GM21528 (cell line): Measurements from ENCODE around the gene ARMS2.

Experiments
- ATAC-seq: cut with Tn5 transposase; IDR thresholded peaks from one replicate; pipeline ENCODE4 v1.9.1; 2021; ENCODE audit warnings: mild to moderate bottlenecking, moderate library complexity; ENCODE audit not compliant: unreplicated experiment, low FRiP score

ARMS2 gene

DNA sequence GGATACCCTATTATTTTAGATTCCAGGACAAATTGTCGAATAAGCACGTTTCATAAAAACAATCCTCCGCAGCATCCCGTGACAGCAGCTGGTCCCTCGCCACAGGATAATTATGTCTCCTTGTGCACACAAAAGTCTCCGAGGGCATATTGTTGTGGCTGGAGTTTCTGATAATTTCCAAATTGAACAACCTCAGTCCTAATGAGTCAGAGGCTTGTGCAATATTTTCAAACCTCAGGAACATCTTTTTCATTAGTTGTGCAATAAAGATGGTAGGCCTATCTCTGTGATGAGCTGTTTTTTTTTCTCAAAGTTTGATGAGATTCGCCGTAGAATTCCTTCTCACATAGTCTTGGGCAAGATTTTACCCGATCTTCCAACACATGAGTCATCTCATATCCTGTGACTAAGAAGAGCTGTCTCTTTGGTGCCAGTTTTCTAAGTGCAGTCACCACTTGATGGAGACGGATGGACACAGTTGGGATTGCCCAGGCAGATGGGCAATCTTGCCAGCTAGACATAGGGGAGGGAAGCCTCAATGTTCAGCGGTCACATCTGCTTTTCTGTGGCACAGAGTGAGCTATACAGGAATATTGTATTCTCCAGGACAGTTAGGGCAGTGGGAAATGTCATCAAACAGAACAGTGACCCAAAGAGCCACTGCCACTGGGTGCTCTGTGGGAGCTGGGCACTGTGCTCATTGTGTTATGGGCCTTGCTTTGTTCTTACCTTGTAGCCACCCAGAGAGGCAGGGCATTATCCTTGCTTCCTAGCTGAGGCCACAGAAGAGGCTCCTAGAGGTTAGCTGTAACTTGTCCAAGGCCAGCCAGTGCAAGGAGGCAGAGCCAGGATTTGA, 14.7 kb downstream of the ARMS2 start:
- ATAC-seq, result no peak

DNA sequence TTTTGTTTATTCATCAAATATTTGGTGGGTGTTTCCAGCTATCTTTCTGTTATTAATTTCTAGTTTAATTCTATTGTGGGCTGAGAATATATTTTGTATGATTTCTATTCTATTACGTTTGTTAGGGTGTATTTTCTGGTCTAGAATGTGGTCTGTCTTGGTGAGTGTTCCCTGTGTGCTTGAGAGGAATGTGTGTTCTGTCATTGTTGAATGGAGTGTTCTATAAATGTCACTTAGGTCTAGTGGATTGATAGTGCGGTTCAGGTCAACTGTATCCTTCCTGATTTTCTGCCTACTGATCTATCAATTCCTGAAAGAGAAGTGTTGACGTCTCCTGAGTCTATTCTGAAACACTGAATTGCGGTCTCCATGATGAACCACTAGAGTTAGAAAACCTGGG, 15.4 kb downstream of the ARMS2 start:
- no peak for ATAC-seq

DNA sequence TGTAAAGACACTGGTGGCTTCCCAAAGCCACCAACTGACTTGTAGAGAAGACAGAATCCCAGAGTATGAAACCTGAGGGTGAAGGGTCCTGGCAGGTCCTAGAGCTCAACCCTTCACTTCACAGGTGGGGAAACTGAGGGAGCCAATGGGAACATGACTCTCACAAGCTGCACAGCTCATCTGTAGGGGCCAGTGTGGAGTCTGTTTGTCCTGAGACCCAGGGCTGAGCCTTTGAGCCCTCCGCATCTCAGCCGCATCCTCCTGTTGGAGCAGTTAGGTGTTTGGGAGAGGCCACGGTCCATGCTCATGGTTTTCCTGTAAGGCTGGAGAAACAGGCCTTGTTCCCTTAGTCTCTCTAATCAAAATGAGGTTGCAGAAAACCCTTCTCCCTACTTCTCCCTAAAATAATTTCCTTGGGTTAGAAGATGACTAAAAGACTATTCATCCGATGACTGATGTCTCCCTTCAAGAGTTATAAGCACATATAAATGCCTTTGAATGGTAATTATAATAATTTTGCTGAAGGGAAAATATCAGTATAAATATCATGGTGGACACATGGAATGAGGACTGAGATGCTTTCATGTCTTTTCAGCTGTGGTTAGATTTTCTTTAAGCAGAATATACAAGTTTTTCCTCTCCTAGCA, 17.2 kb downstream of the ARMS2 start:
- ATAC-seq, result no peak

DNA sequence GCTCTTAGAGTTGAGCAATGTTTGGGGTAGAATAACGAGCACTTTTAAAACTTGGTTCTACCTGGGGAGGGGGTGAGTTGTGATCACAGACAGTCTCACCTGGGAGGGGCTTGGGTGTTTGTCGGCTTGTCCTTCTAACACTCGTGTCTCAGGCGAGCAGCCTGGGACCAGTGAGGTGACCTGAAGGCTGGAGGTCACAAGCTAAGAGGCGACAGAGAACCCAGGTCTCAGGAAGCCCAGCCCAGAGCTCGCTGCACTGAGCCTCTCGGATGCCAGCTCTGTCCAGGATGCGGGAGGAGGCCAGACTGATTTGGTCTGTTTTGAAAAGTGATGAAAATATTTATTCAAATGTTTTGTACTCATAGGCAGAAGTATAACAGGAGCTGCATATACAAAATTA, 18.7 kb downstream of the ARMS2 start:
- no peak for ATAC-seq

DNA sequence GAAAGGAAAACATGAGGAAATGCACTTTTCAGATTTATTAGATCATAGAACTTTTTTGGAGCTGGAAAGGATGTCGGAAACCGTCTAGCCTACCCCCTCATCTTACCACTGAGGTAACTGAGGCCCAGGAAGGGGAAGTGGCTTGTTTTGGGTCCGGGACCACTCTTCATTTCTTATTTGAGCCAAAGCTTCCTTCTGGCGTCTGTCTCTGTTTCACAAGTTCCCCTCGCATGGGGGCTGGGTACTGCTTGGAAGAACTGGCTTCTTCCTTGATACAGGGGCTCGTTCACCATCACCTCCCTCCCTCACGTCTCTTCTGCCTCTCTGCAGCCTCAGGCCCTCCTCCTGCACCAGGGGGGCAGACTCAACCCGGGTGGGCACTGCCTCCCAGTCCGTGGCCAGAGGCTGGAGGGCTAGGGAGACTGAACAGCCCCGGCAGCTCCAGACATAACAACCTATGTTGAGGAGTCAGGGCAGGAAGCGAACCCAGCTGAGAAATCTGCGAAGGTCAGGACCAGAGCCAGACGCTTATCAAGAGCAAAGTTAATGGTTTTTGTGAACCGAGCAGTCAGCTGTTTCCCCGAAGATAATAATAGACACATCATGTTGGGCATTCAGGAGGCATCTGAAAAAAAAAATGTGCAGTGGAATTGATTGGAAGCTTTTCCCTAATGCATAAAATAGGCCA, 19.8 kb downstream of the ARMS2 start:
- ATAC-seq, result no peak

DNA sequence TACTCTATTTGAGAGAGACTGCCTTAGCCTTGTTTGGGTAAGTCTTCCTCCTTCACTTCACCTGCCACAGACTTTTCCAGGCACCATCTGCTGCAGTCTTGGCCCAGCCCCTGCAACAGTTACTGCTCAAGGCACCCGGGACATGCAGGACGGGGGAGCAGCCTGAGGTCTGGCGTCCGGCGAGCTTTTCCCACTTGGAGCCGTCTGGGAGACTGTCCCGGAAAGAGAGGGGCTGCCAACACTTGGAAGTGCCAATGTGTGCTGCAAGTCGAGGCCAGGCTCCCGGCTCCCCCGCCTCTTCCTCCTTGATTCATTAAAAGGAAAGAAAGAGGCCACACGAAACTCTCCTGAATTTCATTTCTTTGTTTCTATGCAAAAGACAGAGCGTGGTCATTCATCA, 20.6 kb downstream of the ARMS2 start:
- ATAC-seq, result no peak

DNA sequence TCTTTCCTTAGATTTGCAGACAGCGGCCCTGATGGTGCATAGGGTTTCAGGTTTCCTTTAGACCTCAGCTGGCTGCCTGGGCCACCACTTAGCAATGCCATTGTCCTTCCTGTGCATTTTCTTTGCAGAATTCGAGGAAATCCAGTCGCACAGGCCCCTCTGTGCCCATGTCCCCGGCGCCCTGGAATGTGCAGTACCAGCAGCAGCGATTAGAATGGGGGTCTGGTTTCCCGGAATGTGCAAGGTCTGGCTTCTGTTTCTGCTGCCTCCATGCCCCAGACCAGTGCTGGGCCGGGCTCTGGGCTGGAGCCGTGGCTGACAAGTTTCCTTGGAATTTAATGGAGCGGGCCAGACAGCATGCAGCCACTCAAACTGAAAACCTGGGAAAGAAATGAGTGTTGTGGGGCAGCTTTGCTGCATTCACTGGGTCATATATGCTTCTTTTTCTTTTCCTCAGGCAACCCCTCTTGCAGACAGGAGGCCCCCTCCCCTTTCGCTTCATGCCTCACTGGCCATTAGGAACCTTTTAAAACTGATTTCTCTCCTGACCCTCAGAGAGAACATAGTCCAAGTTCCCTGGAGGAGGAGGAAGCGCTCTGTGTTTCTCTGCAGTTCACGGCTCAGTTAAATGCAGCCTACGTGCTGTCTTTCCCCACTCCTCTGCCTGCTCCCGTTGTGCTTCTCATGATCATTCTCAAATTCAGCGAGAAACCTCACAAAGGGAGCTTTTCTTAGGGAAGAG, 21.3 kb downstream of the ARMS2 start:
- no peak for ATAC-seq

DNA sequence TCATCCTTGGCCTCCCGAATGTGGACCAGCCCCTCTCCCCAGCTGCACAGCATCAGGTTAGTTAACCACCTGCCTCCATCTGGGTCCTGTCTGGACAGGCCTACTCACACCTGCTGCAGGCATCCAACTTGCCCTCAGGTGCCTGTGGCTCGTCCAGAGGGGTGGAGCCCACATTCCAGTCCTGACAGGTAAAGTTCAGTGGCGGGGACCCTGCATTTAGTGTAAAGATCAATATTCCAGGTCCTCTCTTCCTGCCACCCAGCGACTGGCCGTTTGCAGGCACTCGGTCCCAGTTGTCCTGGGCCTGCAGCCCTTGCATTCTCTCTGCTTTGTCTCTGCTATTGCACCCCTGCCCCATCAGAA, 21.9 kb downstream of the ARMS2 start:
- ATAC-seq, result no peak

DNA sequence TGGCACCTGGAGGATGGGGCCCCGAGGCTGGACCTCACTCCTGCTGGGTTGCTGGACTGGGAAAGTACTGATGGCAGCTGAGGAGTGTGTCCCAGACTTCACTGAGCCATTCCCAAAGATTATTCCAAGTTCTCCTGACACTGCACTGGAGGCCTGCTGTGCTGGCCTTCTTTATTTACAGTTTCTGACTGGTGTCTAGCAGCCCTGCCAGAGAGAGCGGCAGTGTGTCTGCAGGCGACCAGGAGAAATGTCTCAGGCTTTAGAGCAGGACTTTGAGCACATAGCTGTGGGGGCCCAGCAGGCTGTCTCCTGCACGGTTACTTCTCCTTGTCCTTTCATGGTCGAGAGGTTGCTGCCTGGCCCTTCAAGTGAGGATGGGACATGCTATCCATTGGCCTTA, 23.0 kb downstream of the ARMS2 start:
- no peak for ATAC-seq

DNA sequence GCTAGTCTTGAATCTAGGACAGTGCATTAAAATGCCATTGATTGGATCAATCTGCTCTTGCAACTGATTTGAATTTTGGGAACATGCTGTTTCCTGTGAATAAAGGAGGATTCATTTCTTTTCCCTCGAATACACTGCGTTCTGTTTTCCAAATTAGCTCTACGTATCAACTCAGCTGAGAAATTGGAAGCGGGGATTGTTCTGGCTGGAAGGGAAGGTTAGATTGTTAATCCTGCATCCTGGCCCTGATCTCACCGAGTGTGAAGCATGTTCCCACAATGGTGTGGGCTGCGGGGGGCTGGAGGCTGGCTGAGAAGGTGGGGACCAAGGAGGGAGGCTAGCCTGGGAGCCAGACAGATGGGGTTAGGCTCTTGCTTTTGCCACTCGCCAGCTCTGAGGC, 24.5 kb downstream of the ARMS2 start:
- ATAC-seq, result no peak

DNA sequence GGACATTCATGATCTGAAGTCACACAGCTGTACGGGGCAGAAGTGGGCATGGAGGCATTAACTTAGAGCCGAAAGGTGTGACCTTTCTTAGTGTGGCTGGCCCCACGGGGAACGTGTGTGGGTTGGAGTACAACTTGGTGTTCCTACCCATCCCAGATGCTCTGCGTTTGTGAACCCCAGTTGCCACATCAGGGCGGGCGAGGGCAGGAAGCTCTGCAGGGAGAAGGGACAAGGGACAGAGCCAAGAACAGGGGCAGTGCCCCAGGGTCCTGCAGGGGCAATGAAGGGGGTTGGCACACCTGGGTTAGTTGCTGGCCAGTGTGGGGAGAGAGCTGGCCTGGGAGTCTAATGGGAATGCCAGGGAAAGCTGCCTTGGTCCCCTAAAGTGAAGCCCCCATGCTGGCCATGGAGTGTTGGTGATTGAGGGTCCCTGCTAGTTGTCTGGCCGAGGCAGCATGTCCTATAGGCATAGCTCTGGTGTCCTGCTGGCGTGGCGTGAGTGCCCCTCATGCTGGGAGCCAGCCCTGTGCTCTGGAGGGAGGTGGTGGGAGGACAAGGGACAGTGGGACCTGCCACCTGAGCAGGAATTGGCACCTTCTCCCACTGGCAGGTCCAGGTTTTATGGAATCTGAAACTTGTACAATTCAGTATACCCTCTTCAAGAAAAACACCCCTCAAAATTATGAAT, 25.8 kb downstream of the ARMS2 start:
- no peak for ATAC-seq

DNA sequence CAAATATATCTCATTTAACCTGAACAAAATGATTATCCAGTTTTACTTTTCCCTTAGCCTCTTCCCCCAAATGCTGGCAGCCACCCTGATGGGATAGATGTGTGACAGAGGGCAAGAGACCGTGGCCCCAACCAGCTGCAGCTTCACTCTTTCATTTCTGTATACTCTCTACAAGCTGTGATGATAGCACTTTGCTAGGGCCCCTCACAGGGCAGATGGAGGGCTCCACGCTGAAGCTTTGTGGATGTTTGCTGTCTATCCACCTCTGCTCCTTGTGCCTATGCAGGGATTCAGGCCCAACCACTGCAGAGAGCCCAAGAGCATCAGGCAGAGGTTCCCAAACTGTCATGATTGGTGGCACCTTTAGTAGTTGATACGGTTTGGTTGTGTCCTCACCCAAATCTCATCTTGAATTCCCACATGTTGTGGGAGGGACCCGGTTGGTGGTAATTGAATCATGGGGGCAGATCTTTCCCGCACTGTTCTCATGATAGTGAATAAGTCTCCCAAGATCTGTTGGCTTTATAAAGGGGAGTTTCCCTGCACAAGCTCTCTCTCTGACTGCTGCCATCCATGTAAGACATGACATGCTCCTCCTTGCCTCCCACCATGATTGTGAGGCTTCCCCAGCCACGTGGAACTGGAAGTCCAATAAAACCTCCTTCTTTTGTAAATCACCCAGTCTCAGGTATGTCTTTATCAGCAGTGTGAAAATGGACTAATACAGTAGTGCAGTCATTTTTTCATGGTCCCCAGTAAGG, 27.0 kb downstream of the ARMS2 start:
- ATAC-seq, result no peak

DNA sequence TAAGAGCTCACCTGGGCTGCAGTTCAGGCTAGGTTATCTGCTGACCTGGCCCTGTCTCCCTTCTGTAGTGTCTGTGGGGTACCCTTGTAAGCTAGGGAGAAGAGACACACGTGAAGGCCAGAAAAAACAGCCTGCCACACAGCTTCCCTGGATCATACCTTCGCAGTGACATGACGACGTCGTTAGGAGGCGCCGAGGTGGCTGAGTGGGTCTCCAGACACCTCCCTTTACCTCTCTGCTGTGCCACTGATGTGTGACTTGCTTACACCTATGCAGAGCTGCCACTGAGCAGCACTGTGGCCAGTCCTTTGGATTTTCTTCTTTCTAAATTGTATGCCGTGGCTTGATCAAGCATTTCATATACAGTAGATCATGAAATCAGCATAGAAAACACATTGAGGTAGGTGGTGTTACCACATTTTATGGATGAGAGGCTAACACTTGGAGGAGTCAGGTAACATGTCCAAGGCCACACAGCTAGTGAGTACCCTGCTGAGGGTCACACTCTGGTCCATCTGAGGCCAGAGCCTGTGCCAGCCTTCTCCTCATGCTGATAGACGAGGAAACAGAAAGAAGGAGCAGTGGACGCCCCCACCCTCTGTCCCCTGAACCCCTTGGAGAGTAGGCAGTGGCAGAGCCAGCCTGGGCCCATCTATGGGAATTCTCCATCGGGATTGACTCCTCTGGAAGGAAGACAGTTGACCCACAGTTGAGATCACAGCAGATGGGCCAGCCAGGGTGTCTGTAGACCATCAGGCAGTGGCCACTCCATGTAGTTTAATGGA, 30.0 kb downstream of the ARMS2 start:
- no peak for ATAC-seq

DNA sequence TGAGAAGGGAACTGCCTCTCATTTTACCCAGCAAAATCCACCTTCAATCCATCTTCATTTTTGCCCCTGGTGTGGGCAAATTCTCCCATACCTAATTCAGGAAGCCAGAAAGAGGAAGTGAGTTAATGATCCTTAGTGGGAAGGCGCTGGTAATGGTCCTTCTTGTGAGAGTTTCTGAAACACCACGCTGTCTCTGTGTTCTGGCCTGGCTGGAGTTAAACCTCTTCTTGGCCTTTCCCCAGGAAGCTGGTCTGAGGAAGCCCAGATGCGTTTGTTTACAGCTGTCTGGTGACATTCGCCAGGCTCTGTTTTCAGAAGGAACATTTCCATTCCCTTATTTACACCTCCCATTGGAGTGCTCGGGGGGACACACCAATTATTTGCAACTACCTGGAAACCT, 31.2 kb downstream of the ARMS2 start:
- ATAC-seq, result no peak

DNA sequence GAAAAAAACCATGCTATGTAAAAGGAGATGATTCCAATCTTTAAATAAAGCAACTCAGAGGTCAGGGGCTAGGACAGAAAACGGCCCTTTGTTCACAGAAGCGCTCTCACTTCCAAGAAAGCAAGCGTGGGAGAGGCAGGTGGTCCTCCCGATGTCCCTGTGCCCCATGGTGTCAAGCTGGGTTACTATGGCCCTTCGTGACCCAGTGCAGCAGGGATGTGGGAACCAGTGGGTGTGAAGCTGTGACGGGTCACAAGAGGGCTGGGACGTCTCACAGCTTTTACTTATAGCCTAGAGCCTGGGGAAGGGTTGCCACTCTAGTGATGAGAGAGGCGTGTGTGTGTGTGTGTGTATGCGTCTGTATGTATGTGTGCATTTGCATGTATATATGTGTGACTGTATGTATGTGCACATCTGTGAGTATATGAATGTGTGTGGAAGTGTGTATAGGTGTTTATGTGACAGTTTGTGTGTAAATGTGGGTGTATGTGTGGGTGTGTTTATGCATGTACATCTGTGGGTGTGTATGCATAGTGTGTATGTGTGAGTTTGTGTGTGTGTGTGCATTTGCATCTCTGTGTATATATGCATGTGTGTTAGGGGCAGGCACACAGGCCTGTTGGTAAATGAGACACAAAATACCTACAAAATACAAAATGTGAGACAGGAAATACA, 32.1 kb downstream of the ARMS2 start:
- ATAC-seq, result no peak

DNA sequence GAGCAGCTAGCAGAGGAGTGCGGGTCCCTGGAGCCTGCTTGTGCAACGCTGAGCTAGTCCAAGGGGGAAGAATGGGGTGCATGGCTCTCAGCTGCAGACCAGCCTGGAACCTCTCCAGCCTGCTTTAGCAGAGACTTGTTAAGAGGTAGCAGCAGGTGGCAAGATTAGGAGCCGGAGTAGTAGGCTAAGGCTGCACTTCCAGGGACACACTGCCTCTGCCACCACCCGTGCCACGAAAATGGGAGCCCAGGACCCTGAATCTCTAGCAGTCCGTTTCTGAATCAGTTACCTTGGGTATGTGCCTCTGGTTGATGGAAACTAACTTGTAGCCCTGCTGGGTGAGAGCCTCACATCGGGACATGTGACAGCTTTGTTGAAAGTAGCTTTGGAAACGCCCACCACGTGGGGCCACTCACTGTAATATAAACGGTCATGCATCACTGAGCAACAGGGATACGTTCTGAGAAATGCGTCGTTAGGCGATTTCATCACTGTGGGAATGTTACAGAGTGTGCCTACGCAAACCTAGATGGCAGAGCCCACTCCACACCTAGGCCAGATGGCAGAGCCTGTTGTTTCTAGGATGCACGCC, 32.8 kb downstream of the ARMS2 start:
- ATAC-seq, result no peak

DNA sequence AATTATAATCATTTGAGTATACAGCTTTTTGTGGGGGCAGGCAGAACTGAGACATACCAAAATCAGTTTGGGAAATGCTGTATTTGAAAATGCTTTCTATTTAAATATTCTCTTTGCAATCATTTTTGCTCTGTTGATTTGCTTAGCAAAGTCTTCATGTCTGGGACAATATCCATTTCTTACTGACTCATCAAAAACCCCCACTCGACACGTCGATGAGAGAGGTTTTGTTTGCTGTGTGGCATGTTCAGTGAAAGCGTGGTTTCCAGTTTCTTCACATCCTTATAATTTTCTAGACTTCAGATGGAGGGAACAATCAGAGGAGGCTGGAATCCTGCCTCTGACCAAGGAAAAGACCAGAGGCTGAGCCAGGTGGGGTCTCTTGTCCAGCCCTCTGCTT, 35.8 kb downstream of the ARMS2 start:
- no peak for ATAC-seq
